ENCODE measurements around the gene TUBB2A. TPM values are rescaled to one million over a fixed set of nuclear protein-coding genes. Genes with fewer than 3 reads are reported as not detected.

TUBB2A gene
- total and polyA plus RNA-seq, 2 of the 13 experiments (the other 11 are each of a cell fraction or from before 2014, with no cell fraction given): 35.3 to 106 TPM

DNA sequence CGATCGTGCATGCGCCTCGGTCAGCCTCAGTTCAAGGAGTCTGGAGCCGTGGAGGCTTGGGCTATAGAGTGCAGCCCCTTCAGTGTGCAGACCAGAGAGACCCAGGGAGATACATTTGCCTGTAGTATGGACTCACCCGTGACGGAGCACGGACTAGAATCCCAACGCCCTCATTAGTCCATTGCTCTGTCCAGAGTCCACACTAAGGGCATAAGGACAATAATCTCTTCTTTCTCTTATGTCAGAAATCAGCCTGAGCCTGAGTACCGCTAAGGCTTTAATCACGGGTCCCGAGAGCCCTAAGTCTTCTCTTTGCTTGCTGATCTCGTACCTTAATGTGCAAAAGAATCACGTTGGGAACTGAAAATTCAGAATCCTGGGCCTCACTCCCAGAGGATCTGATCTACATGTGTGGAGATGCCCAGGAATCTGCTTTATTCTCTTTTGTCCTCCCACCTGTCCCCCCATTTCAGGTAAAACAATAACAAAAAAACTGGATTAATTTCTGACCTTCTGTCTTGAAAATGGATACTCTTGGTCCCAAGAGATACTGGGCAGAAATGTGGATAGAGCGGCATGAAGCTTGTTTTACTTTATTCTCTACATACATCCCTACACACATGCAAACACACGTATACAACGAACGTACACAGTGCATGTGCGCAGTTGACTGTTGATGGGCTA lies 38.2 kb downstream of the TUBB2A start (continued):
- TF ChIP-seq, protein P1, sequence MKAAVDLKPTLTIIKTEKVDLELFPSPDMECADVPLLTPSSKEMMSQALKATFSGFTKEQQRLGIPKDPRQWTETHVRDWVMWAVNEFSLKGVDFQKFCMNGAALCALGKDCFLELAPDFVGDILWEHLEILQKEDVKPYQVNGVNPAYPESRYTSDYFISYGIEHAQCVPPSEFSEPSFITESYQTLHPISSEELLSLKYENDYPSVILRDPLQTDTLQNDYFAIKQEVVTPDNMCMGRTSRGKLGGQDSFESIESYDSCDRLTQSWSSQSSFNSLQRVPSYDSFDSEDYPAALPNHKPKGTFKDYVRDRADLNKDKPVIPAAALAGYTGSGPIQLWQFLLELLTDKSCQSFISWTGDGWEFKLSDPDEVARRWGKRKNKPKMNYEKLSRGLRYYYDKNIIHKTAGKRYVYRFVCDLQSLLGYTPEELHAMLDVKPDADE (CRISPR knock-in tag; IDR thresholded peaks at IDR 0.05): no peak
- TF ChIP-seq, protein P2, sequence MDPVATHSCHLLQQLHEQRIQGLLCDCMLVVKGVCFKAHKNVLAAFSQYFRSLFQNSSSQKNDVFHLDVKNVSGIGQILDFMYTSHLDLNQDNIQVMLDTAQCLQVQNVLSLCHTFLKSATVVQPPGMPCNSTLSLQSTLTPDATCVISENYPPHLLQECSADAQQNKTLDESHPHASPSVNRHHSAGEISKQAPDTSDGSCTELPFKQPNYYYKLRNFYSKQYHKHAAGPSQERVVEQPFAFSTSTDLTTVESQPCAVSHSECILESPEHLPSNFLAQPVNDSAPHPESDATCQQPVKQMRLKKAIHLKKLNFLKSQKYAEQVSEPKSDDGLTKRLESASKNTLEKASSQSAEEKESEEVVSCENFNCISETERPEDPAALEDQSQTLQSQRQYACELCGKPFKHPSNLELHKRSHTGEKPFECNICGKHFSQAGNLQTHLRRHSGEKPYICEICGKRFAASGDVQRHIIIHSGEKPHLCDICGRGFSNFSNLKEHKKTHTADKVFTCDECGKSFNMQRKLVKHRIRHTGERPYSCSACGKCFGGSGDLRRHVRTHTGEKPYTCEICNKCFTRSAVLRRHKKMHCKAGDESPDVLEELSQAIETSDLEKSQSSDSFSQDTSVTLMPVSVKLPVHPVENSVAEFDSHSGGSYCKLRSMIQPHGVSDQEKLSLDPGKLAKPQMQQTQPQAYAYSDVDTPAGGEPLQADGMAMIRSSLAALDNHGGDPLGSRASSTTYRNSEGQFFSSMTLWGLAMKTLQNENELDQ (CRISPR knock-in tag; IDR thresholded peaks at IDR 0.05; ENCODE audit: borderline replicate concordance): no peak
- TF ChIP-seq, protein P3, sequence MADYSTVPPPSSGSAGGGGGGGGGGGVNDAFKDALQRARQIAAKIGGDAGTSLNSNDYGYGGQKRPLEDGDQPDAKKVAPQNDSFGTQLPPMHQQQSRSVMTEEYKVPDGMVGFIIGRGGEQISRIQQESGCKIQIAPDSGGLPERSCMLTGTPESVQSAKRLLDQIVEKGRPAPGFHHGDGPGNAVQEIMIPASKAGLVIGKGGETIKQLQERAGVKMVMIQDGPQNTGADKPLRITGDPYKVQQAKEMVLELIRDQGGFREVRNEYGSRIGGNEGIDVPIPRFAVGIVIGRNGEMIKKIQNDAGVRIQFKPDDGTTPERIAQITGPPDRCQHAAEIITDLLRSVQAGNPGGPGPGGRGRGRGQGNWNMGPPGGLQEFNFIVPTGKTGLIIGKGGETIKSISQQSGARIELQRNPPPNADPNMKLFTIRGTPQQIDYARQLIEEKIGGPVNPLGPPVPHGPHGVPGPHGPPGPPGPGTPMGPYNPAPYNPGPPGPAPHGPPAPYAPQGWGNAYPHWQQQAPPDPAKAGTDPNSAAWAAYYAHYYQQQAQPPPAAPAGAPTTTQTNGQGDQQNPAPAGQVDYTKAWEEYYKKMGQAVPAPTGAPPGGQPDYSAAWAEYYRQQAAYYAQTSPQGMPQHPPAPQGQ (CRISPR knock-in tag; IDR thresholded peaks at IDR 0.05; ENCODE audit: borderline replicate concordance): no peak
- TF ChIP-seq ZNF850 (CRISPR knock-in tag; conservative IDR thresholded peaks at IDR 0.05) (peak; percentile 36; the same call in 1 of the 2 replicates), TEAD3 (CRISPR knock-in tag; optimal IDR thresholded peaks at IDR 0.05; ENCODE audit: borderline replicate concordance) (no peak), ZNF10 (CRISPR knock-in tag; IDR thresholded peaks at IDR 0.05; ENCODE audit: borderline replicate concordance, low read depth) (0 out of 2 replicates have a peak, but pooled peaks have one; percentile 30), ATAD3A (CRISPR knock-in tag; IDR thresholded peaks at IDR 0.05) (no peak), KDM5B (CRISPR knock-in tag; IDR thresholded peaks at IDR 0.05; ENCODE audit: borderline replicate concordance) (no peak), SIN3B (IDR thresholded peaks at IDR 0.05; ENCODE audit: low read length) (no peak), ZNF446 (CRISPR knock-in tag; IDR thresholded peaks at IDR 0.05) (no peak), ZSCAN29 (CRISPR knock-in tag; conservative IDR thresholded peaks at IDR 0.05) (no peak)
- TF ChIP-seq, protein P4, sequence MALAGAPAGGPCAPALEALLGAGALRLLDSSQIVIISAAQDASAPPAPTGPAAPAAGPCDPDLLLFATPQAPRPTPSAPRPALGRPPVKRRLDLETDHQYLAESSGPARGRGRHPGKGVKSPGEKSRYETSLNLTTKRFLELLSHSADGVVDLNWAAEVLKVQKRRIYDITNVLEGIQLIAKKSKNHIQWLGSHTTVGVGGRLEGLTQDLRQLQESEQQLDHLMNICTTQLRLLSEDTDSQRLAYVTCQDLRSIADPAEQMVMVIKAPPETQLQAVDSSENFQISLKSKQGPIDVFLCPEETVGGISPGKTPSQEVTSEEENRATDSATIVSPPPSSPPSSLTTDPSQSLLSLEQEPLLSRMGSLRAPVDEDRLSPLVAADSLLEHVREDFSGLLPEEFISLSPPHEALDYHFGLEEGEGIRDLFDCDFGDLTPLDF (CRISPR knock-in tag; IDR thresholded peaks at IDR 0.05): no peak
- TF ChIP-seq, protein P5, sequence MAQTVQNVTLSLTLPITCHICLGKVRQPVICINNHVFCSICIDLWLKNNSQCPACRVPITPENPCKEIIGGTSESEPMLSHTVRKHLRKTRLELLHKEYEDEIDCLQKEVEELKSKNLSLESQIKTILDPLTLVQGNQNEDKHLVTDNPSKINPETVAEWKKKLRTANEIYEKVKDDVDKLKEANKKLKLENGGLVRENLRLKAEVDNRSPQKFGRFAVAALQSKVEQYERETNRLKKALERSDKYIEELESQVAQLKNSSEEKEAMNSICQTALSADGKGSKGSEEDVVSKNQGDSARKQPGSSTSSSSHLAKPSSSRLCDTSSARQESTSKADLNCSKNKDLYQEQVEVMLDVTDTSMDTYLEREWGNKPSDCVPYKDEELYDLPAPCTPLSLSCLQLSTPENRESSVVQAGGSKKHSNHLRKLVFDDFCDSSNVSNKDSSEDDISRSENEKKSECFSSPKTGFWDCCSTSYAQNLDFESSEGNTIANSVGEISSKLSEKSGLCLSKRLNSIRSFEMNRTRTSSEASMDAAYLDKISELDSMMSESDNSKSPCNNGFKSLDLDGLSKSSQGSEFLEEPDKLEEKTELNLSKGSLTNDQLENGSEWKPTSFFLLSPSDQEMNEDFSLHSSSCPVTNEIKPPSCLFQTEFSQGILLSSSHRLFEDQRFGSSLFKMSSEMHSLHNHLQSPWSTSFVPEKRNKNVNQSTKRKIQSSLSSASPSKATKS (CRISPR knock-in tag; IDR thresholded peaks at IDR 0.05): no peak
- TF ChIP-seq, protein P6, sequence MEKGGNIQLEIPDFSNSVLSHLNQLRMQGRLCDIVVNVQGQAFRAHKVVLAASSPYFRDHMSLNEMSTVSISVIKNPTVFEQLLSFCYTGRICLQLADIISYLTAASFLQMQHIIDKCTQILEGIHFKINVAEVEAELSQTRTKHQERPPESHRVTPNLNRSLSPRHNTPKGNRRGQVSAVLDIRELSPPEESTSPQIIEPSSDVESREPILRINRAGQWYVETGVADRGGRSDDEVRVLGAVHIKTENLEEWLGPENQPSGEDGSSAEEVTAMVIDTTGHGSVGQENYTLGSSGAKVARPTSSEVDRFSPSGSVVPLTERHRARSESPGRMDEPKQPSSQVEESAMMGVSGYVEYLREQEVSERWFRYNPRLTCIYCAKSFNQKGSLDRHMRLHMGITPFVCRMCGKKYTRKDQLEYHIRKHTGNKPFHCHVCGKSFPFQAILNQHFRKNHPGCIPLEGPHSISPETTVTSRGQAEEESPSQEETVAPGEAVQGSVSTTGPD (CRISPR knock-in tag; IDR thresholded peaks at IDR 0.05): 0 out of 2 replicates have a peak, but pooled peaks have one; percentile 21
- TF ChIP-seq, protein P7, sequence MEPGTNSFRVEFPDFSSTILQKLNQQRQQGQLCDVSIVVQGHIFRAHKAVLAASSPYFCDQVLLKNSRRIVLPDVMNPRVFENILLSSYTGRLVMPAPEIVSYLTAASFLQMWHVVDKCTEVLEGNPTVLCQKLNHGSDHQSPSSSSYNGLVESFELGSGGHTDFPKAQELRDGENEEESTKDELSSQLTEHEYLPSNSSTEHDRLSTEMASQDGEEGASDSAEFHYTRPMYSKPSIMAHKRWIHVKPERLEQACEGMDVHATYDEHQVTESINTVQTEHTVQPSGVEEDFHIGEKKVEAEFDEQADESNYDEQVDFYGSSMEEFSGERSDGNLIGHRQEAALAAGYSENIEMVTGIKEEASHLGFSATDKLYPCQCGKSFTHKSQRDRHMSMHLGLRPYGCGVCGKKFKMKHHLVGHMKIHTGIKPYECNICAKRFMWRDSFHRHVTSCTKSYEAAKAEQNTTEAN (CRISPR knock-in tag; conservative IDR thresholded peaks at IDR 0.05): no peak

Measured in HepG2 (cell line).